PC-9 (cell line): ENCODE results near the gene PYM1. TPM values are rescaled to one million over a fixed set of nuclear protein-coding genes. Genes with fewer than 3 reads are reported as not detected.
"Not testable (repeated sequence)": the region's sequence is repeated elsewhere in the genome, so short reads cannot be mapped to it uniquely, and the experiment has no call there.

Experiments used
- BruUV-seq: library from RNA; stranded (reverse); fragments of 400-500 nt; replicated peaks from 2 replicates; lab custom pipeline; 2021; lab: Mats Ljungman, UMichigan
- CTCF ChIA-PET: fragments of 300-600 bp; sonication (Branson Sonifier 250); formaldehyde crosslinking; loops from one replicate; lab custom pipeline; 2022; ENCODE audit warnings: antibody characterized with exemption; lab: Charles Lee
- POLR2A ChIA-PET: fragments of 300-600 bp; sonication (Branson Sonifier 250); formaldehyde crosslinking; loops from one replicate; lab custom pipeline; 2022; ENCODE audit warnings: antibody characterized with exemption; ENCODE audit not compliant: unreplicated experiment; lab: Charles Lee
- DNase-seq, 2 experiments: peaks; one replicate each; pipeline versions ENCODE4 v3.0.0 to v3.0.0-alpha.2; 2015 to 2022; ENCODE audit warnings: mixed read lengths in 1 of 2
- H2AFZ ChIP-seq: fragments of 200-600 bp; sonication (generic); 2 replicates; pipeline ENCODE4 v1.8.1; 2017; ENCODE audit warnings: antibody characterized with exemption
- H3F3A ChIP-seq: fragments of 200-600 bp; sonication (generic); 2 replicates; pipeline ENCODE4 v1.8.1; 2017; ENCODE audit warnings: antibody characterized with exemption, mild to moderate bottlenecking, low read depth; ENCODE audit not compliant: insufficient read depth
- H3K27ac ChIP-seq: fragments of 200-600 bp; sonication (generic); 2 replicates; pipeline ENCODE4 v1.6.1; 2016; ENCODE audit warnings: mixed run types
- H3K27me3 ChIP-seq: fragments of 200-600 bp; sonication (generic); 2 replicates; pipeline ENCODE4 v1.6.1; 2016; ENCODE audit warnings: low read depth, mixed run types; ENCODE audit not compliant: insufficient read depth
- H3K36me3 ChIP-seq: fragments of 200-600 bp; sonication (generic); 2 replicates; pipeline ENCODE4 v1.6.1; 2016; ENCODE audit warnings: low read depth, mixed run types
- H3K4me1 ChIP-seq: fragments of 200-600 bp; sonication (generic); replicated peaks from 2 replicates; pipeline ENCODE4 v1.6.1; 2016; ENCODE audit warnings: mixed run types; ENCODE audit not compliant: insufficient read depth
- H3K4me2 ChIP-seq: fragments of 200-600 bp; sonication (generic); 2 replicates; pipeline ENCODE4 v1.6.1; 2017; ENCODE audit warnings: mixed run types
- H3K4me3 ChIP-seq: fragments of 200-600 bp; sonication (generic); 2 replicates; pipeline ENCODE4 v1.6.1; 2016; ENCODE audit warnings: mixed run types
- H3K79me2 ChIP-seq: fragments of 200-600 bp; sonication (generic); 2 replicates; pipeline ENCODE4 v1.6.1; 2017; ENCODE audit warnings: low read depth, mixed run types
- H3K9me2 ChIP-seq: fragments of 200-600 bp; sonication (generic); 2 replicates; pipeline ENCODE4 v1.8.1; 2017; ENCODE audit warnings: mild to moderate bottlenecking; ENCODE audit not compliant: insufficient read depth
- H3K9me3 ChIP-seq: fragments of 200-600 bp; sonication (generic); 2 replicates; pipeline ENCODE4 v1.8.1; 2016; ENCODE audit warnings: low read depth; ENCODE audit not compliant: insufficient read depth
- H4K20me1 ChIP-seq: fragments of 200-600 bp; sonication (generic); 2 replicates; pipeline ENCODE4 v1.8.1; 2017; ENCODE audit not compliant: insufficient read depth
- EZH2 ChIP-seq: fragments of 200-600 bp; sonication (generic); IDR thresholded peaks from 2 replicates; pipeline ENCODE4 v1.8.0; 2017; ENCODE audit warnings: antibody characterized with exemption, low read depth
- intact Hi-C: fragments of 100-400 bp; cut with micrococcal nuclease; formaldehyde crosslinking; loops from one replicate; pipeline ENCODE4 v1.10.0; 2022; ENCODE audit not compliant: unreplicated experiment
- total RNA-seq: library from RNA; stranded (reverse); gene quantifications from 2 replicates; pipeline ENCODE4 v1.2.3, GENCODE V29; 2021
- TF ChIP-seq, protein P1 (sequence below): fragments of 200-600 bp; sonication (generic); conservative IDR thresholded peaks from 2 replicates; pipeline ENCODE4 v1.6.1; 2017; ENCODE audit warnings: mixed run types, antibody characterized with exemption, mild to moderate bottlenecking, moderate library complexity

The PYM1 gene
- total RNA-seq, 1 experiment from 2014 or later = 54.0 TPM

DNA sequence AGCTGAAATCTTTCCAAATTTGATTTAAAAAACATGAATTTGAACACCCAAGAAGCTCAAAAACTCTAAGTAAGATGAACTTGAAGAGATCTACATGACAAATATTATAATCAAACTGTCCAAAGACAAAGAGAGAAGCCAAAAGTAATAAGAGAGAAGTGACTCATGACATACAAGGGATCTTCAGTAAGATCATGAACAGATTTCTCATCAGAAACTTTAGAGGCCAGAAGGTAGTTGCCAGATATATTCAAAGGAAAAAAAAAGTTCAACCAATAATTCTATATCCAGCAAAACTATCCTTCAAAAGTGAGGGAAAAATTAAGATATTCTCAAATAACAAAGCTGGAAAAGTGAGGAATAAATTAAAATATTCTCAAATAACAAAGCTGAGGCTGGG, 49.9 kb downstream of the PYM1 start:
- H3K27me3 ChIP-seq = no peaks in the 10 kb centered on the region
- POLR2A ChIA-PET = no interaction called here

DNA sequence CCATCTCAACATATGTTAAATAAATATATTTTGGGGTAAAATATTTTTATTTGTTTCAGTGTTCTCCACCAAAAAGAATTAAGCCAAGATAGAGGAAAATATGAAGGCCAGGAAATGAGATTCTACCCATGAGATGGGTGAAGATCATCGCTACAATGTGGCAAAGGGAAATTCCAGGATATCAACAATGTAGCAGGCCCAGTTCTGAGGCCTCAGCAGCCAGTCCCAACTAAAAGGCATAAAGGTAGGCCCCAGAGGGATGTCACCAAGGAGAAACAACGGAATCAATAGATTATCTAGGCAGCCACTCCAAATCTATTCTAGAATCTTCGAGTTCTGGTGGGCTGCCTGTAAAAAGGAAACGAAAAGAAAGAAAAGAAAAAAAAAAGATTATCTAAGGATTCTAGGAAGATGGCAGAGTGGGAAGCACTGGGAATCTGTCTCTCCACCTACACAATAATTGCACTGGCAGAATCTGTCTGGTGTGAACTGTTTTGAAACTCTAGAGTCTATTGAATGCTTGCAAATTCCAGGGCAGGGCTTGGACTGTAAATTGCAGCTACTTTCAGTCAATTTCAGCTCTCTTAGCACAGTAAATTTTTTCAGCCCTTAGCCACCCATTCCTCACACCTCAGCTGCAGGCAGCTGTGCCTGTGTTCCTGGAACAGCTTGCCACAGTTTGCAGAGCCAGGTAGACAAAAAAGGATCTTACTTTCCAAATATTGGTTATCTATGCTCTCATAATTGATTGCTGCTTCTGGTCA, 51.8 kb downstream of the PYM1 start:
- DNase-seq = no peak
- Histone ChIP-seq H3F3A (0 out of 2 replicates have a peak, but pooled peaks cover under 1% of the 10 kb centered on the region), H4K20me1 (no peaks in the 10 kb centered on the region), H3K27me3 (no peaks in the 10 kb centered on the region), H3K9me2 (no peaks in the 10 kb centered on the region), H3K4me1 (no peaks in the 10 kb centered on the region), H3K79me2 (no peaks in the 10 kb centered on the region), H3K36me3 (no peaks in the 10 kb centered on the region), H3K27ac (no peak overlapping the region), H2AFZ (no peak overlapping the region), H3K4me2 (no peak overlapping the region), H3K9me3 (peaks cover 10% of the 10 kb centered on the region; the same call in 1 of the 2 replicates), H3K4me3 (no peak overlapping the region)
- ChIA-PET POLR2A (interaction anchor here (0.7 kb wide), 1 partner anchor 29 kb away, joined by 8 read pairs; no protein-coding TSS in a partner anchor), CTCF (no interaction called here)
- no TSS peak for BruUV-seq
- intact Hi-C loops = no loop called here
- TF ChIP-seq, protein P1, sequence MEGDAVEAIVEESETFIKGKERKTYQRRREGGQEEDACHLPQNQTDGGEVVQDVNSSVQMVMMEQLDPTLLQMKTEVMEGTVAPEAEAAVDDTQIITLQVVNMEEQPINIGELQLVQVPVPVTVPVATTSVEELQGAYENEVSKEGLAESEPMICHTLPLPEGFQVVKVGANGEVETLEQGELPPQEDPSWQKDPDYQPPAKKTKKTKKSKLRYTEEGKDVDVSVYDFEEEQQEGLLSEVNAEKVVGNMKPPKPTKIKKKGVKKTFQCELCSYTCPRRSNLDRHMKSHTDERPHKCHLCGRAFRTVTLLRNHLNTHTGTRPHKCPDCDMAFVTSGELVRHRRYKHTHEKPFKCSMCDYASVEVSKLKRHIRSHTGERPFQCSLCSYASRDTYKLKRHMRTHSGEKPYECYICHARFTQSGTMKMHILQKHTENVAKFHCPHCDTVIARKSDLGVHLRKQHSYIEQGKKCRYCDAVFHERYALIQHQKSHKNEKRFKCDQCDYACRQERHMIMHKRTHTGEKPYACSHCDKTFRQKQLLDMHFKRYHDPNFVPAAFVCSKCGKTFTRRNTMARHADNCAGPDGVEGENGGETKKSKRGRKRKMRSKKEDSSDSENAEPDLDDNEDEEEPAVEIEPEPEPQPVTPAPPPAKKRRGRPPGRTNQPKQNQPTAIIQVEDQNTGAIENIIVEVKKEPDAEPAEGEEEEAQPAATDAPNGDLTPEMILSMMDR = no peak
- no peak for TF ChIP-seq EZH2

More for the DNA sequence above, 49.9 kb downstream of the PYM1 start:
- Histone ChIP-seq H3K4me2 (no peak overlapping the region), H3K9me2 (no peaks in the 10 kb centered on the region), H3F3A (peaks cover 6% of the 10 kb centered on the region; the same call in 1 of the 2 replicates), H3K79me2 (no peaks in the 10 kb centered on the region), H3K4me3 (no peak overlapping the region), H3K27ac (no peak overlapping the region), H3K4me1 (0 out of 2 replicates have a peak, but pooled peaks cover 5% of the 10 kb centered on the region), H2AFZ (no peak overlapping the region), H3K9me3 (peaks cover 10% of the 10 kb centered on the region; the same call in 1 of the 2 replicates), H4K20me1 (no peaks in the 10 kb centered on the region; the same call in 1 of the 2 replicates), H3K36me3 (no peaks in the 10 kb centered on the region)
- no peak for DNase-seq
- CTCF ChIA-PET = interaction anchor here (0.6 to 0.7 kb wide), 2 partner anchors 49 to 149 kb away, joined by 3 to 8 read pairs; no protein-coding TSS in a partner anchor
- TF ChIP-seq EZH2 = no peak
- TF ChIP-seq, protein P1 = no peak
- BruUV-seq = no TSS peak
- intact Hi-C loops = no loop called here

DNA sequence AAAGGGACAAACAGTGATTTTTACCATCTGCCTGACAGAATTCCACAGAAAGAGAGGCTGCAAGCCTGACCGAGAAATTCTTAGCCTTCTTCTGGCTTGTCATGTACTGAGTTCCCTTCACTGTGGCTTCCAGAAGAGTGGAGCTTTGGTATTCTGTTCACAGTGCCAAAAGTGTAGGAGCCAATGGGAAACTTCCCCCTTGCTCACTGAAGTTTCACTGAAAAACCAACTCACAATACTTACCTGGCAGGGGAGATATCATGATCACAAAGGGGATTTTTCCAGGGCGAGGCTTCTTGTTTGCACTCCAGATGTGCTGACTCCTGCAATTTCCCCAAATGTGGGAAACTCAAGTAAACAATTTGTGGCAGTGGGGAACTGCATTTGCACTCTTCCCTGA, 53.3 kb downstream of the PYM1 start:
- CTCF ChIA-PET = no interaction called here
- no peaks in the 10 kb centered on the region for H3K36me3 ChIP-seq
- H3K9me3 ChIP-seq = peaks cover 10% of the 10 kb centered on the region; the same call in 1 of the 2 replicates
- no peak overlapping the region for H3K27ac ChIP-seq
- no peaks in the 10 kb centered on the region for H3K4me1 ChIP-seq
- no peaks in the 10 kb centered on the region for H3K9me2 ChIP-seq
- no peak for DNase-seq
- H3K27me3 ChIP-seq = no peaks in the 10 kb centered on the region
- no peak overlapping the region for H3K4me3 ChIP-seq
- H4K20me1 ChIP-seq = no peaks in the 10 kb centered on the region
- H3F3A ChIP-seq = no peaks in the 10 kb centered on the region
- no peaks in the 10 kb centered on the region for H3K79me2 ChIP-seq
- no TSS peak for BruUV-seq
- no peak overlapping the region for H3K4me2 ChIP-seq
- POLR2A ChIA-PET = no interaction called here
- intact Hi-C loops = no loop called here
- TF ChIP-seq EZH2 = no peak
- TF ChIP-seq, protein P1 = no peak
- no peak overlapping the region for H2AFZ ChIP-seq

DNA sequence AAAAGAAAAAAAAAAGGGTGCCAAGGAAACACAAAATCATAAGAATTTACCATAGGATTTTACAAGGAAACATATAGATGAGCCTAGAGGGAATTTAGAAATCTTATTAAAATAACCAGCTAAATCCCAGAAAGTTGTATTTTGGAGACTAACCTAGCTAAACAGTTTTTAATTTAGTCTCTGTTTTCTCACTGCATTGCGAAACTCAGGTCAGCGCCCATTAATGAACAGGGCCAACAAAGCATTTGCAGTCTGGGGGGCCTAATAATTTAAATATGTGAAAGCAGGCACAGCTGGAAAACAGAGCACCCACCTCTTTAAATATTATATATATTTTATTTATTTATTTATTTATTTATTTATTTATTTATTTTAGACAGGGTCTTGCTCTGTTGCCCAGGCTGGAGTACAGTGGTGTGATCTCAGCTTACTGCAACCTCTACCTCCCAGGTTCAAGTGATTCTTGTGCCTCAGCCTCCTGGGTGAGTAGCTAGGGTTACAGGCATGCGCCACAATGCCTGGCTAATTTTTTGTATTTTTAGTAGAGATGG, 61.2 kb downstream of the PYM1 start:
- intact Hi-C loops, H3K79me2 ChIP-seq, H3K9me2 ChIP-seq, H3K4me1 ChIP-seq, H3K4me3 ChIP-seq, H3K9me3 ChIP-seq, H3K36me3 ChIP-seq, H2AFZ ChIP-seq, H3K27me3 ChIP-seq, DNase-seq, POLR2A ChIA-PET, H3K4me2 ChIP-seq, H3F3A ChIP-seq, H3K27ac ChIP-seq, H4K20me1 ChIP-seq, BruUV-seq: not testable (repeated sequence)
- CTCF ChIA-PET = interaction anchor here (0.5 kb wide), 1 partner anchor 10 kb away, joined by 3 read pairs; no protein-coding TSS in a partner anchor
